ENCODE measurements around the gene OR10AD1.

OR10AD1 gene

GRCh38 chr12:48169011-48169410 lies 34.1 kb downstream of the OR10AD1 start:
- no peak for TF ChIP-seq CTCF (IDR thresholded peaks at IDR 0.05; ENCODE audit: low read depth, low read length)
- no peak for DNase-seq (ENCODE audit: extremely low read depth, low read depth)

- TF ChIP-seq CTCF (IDR thresholded peaks at IDR 0.05; ENCODE audit: low read depth, low read length): peak; percentile 94
- DNase-seq (ENCODE audit: extremely low read depth, low read depth): no peak
These were observed 37.8 kb downstream of the OR10AD1 start for GRCh38 chr12:48165089-48165981.

GRCh38 chr12:48164451-48164850 lies 38.6 kb downstream of the OR10AD1 start:
- TF ChIP-seq CTCF (IDR thresholded peaks at IDR 0.05; ENCODE audit: low read depth, low read length): no peak
- no peak for DNase-seq (ENCODE audit: extremely low read depth, low read depth)

- DNase-seq (ENCODE audit: extremely low read depth, low read depth): no peak
- no peak for TF ChIP-seq CTCF (IDR thresholded peaks at IDR 0.05; ENCODE audit: low read depth, low read length)
These were observed 39.8 kb downstream of the OR10AD1 start for GRCh38 chr12:48163150-48163747.

- DNase-seq (ENCODE audit: extremely low read depth, low read depth): no peak
- TF ChIP-seq CTCF (IDR thresholded peaks at IDR 0.05; ENCODE audit: low read depth, low read length): no peak
These were observed 42.3 kb downstream of the OR10AD1 start for GRCh38 chr12:48160807-48161206.

- no peak for TF ChIP-seq CTCF (IDR thresholded peaks at IDR 0.05; ENCODE audit: low read depth, low read length)
- DNase-seq (ENCODE audit: extremely low read depth, low read depth): peak; percentile 34
These were observed 43.0 kb downstream of the OR10AD1 start for GRCh38 chr12:48160046-48160445.

- no peak for DNase-seq (ENCODE audit: extremely low read depth, low read depth)
- TF ChIP-seq CTCF (IDR thresholded peaks at IDR 0.05; ENCODE audit: low read depth, low read length): no peak
These were observed 45.2 kb downstream of the OR10AD1 start for GRCh38 chr12:48157889-48158370.

All from AG09319 (cell line).